Activated CD4-positive, alpha-beta memory T cell treated with anti-CD3 and anti-CD28 coated beads, Interleukin-2, amount 10 ng/mL, durations not matched to agents 7 days and 5 days (primary cell): ENCODE data around the gene SPSB4. TPM values are rescaled to one million over a fixed set of nuclear protein-coding genes. Genes with fewer than 3 reads are reported as not detected.

Experiments used
- CTCF ChIA-PET: fragments of 350-600 bp; sonication (Branson Sonifier 250); formaldehyde crosslinking; loops from one replicate; lab custom pipeline; 2021; ENCODE audit warnings: antibody characterized with exemption, inconsistent platforms; lab: Charles Lee
- POLR2A ChIA-PET: fragments of 350-600 bp; sonication (Branson Sonifier 250); formaldehyde crosslinking; loops from one replicate; lab custom pipeline; 2021; ENCODE audit warnings: antibody characterized with exemption; lab: Charles Lee
- DNase-seq: peaks from one replicate; pipeline ENCODE4 v3.0.0-alpha.2; 2020
- H3K27ac Mint-ChIP-seq: one replicate; pipeline ENCODE4 v1.8.0; 2021; ENCODE audit warnings: mild to moderate bottlenecking, mixed read lengths
- H3K27me3 Mint-ChIP-seq: one replicate; pipeline ENCODE4 v1.8.0; 2021; ENCODE audit warnings: mixed read lengths
- H3K36me3 Mint-ChIP-seq: one replicate; pipeline ENCODE4 v1.8.0; 2021; ENCODE audit warnings: low read depth, mixed read lengths
- H3K4me1 Mint-ChIP-seq: one replicate; pipeline ENCODE4 v1.8.0; 2021; ENCODE audit warnings: mixed read lengths
- H3K4me3 Mint-ChIP-seq: one replicate; pipeline ENCODE4 v1.8.0; 2021; ENCODE audit warnings: mild to moderate bottlenecking, mixed read lengths
- H3K9me3 Mint-ChIP-seq: one replicate; pipeline ENCODE4 v1.8.0; 2021; ENCODE audit warnings: mixed read lengths
- total RNA-seq, 2 experiments: library from RNA; stranded (reverse); gene quantifications; one replicate each; pipeline ENCODE4 v1.2.3, GENCODE V29; 2021

The SPSB4 gene
- total RNA-seq, 2 experiments from 2014 or later: not detected

DNA sequence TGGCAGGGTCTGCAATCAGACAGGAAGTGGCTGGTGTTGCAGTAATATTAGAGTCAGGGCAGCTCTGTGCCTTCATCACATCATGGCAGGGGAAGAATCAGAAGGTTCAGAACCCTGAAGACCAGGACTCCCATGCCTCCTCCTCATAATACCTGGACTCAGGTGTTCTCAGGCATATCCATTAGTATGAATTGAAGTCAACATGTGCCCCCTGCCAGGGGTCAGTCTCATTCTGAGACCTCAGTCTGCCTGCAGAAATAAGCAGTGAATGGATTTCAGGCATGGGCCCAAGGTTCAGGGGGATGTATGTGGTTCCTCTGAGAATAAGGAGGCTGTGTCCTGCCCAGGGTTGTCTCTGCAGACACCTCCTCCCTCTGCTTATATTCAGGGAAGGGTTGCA, 74.2 kb downstream of the SPSB4 start:
- no peak for DNase-seq
- Mint-ChIP-seq H3K36me3 (no peaks in the 10 kb centered on the region), H3K4me3 (no peak overlapping the region), H3K27ac (no peak overlapping the region), H3K27me3 (peaks cover 24% of the 10 kb centered on the region), H3K9me3 (no peaks in the 10 kb centered on the region), H3K4me1 (no peaks in the 10 kb centered on the region)
- ChIA-PET CTCF (no interaction called here), POLR2A (no interaction called here)

DNA sequence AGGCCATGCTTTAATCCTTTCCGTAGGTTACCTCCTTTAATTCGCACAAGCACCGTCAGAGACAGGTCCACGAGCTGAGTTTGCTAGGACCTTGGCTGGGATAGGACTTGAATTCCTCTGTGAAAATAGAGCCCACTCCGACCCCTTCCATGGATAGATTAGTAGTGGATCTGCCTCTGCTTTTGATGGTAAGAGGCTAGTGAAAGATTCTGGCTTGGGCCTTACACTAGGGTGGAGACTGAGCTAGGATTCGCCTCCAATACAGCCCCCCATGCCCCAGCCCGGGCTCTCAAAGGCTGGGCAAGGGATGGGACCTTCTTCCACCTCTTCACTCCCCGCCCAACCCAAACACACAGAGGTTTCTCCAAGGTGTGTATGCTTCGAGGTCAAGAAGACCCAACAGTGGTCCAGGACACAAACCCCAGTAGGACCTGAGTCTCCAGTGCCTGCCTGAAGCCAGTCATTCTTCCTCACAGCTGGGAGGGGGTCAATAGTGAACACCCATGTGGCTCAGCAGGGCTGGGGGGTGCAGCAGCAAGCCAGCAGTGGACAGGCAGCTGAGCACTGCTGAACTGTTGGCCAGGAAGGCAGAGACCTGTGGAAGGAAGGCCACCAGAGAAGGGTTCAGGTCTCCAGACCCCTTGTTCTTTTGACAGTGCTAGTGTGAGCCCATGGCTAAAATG, 75.7 kb downstream of the SPSB4 start:
- Mint-ChIP-seq H3K27me3 (peaks cover 24% of the 10 kb centered on the region), H3K27ac (no peak overlapping the region), H3K4me1 (no peaks in the 10 kb centered on the region), H3K9me3 (no peaks in the 10 kb centered on the region), H3K36me3 (no peaks in the 10 kb centered on the region), H3K4me3 (no peak overlapping the region)
- CTCF ChIA-PET: no interaction called here
- POLR2A ChIA-PET: no interaction called here
- DNase-seq: no peak

DNA sequence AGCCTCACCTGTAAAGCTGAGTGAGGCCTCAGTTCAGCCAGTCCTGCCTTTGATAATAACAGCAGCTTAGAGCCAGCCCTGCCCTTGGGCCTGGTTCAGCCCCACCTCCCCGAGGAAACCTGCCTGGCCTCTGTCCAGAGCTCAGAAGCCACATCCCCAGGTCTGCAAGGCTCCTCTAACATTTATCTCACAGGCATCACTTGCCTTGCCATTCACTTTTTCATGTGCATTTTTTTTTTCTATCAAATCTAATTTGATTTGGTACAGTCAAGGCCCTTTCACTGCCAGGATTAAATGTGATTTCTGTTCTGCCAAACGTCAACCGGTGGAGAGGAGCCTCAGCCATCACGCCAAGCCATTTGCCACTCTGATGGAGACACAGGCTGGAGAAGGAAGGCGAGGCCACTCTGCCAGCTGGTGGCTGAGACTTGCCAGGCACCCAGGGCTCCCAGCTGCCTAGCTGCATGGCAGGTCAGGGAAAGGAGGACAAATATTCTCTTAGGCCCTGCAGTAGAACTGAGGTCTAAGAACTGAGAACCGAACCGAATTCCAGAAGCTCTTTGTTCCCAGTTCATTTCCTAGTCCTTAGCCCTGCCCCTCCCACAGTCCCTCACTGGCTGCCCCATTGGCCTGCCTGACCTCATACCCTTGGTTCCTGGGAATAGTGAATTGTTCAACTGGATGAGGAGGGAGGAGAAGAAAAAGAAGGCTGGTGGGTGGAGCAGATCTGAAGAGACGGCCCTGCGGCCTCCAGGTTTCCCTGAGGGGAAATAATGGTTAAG, 76.4 kb downstream of the SPSB4 start:
- POLR2A ChIA-PET: no interaction called here
- no peak for DNase-seq
- CTCF ChIA-PET: no interaction called here
- Mint-ChIP-seq H3K27me3 (peaks cover 21% of the 10 kb centered on the region), H3K4me3 (no peak overlapping the region), H3K4me1 (no peaks in the 10 kb centered on the region), H3K36me3 (no peaks in the 10 kb centered on the region), H3K9me3 (no peaks in the 10 kb centered on the region), H3K27ac (no peak overlapping the region)

DNA sequence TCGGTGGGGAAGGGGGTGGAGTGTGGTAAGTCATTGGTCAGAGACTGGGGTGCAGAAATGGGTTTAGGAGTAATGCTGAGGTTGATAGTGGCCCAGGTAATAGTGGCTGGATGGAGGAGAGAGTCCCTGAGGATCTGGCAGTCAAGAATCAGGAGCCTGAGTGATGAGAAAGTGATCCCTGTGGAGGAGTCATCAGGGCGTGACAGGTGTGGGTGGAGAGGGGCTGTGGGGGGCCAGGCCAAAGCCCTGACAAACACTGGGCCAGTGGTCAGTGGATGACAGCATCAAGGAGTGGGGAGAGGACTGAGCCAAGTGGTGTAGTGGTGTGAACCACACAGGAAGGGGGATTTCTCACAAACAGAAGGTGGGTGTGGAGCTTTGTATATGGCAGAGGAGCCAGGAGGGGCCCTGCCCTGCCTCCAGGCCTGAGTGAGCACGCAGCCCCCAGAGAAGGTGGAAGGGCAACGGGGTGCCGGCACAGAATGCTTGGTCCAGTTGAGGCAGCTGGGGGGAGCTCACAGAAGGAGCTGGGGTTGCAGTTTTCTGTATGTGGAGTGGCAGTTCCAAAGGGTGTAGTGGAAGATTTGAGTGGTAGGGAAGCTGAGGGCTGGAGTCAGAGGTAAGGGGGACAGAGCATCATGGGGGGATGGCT, 77.1 kb downstream of the SPSB4 start:
- CTCF ChIA-PET: no interaction called here

DNA sequence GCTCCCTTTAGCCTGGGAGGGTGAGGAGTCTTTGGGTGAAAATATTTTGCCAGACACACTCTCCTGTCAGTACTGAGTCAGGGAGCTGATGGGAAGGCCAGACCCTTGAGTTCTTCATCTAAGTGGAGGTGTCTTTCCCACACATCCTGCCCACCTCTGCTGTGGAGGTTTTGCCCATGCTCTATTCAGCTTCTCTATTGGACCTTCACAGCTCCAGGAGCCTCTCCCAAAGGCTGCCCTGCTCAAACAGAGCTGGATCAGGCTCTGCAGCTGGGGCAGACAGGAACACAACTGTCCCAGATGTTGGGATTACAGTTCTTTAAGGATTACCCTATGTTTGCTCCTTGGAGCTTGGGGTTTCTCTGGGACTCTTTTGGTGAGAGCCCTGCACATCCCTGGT, 77.9 kb downstream of the SPSB4 start:
- DNase-seq: no peak
- no peaks in the 10 kb centered on the region for H3K36me3 Mint-ChIP-seq
- no peaks in the 10 kb centered on the region for H3K9me3 Mint-ChIP-seq
- CTCF ChIA-PET: no interaction called here
- H3K27me3 Mint-ChIP-seq: peaks cover 17% of the 10 kb centered on the region
- no peak overlapping the region for H3K27ac Mint-ChIP-seq
- no peaks in the 10 kb centered on the region for H3K4me1 Mint-ChIP-seq
- H3K4me3 Mint-ChIP-seq: no peak overlapping the region
- POLR2A ChIA-PET: no interaction called here

More for the DNA sequence above, 77.1 kb downstream of the SPSB4 start:
- H3K36me3 Mint-ChIP-seq: no peaks in the 10 kb centered on the region
- DNase-seq: no peak
- H3K27ac Mint-ChIP-seq: no peak overlapping the region
- H3K9me3 Mint-ChIP-seq: no peaks in the 10 kb centered on the region
- H3K4me1 Mint-ChIP-seq: no peaks in the 10 kb centered on the region
- no peak overlapping the region for H3K4me3 Mint-ChIP-seq
- POLR2A ChIA-PET: no interaction called here
- peaks cover 16% of the 10 kb centered on the region for H3K27me3 Mint-ChIP-seq

DNA sequence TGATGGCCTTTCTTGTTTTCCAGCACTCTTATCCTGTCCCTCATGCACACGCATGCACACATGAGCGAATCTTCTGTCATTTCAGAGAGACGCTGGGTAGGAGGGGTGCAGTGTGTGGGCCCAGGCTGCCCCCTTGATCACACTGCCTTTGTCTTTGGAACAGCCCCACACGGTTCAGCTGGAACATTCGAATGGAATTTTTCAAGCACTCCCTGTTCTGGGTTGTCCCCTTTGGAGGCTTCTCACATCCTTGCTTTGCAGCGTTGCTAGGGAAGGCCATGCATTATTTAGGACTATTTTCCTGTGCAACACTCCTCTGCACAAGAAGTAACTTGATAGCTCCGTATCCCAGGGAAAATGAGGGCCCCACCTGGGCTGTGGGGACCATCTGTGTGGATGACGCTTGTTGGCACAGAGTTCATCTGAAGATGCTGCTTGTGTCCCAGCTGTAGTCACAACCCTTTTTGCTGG, 78.4 kb downstream of the SPSB4 start:
- Mint-ChIP-seq H3K4me1 (no peaks in the 10 kb centered on the region), H3K27me3 (peaks cover 12% of the 10 kb centered on the region), H3K4me3 (no peak overlapping the region), H3K27ac (no peak overlapping the region), H3K9me3 (no peaks in the 10 kb centered on the region), H3K36me3 (no peaks in the 10 kb centered on the region)
- CTCF ChIA-PET: no interaction called here
- DNase-seq: no peak
- POLR2A ChIA-PET: no interaction called here

DNA sequence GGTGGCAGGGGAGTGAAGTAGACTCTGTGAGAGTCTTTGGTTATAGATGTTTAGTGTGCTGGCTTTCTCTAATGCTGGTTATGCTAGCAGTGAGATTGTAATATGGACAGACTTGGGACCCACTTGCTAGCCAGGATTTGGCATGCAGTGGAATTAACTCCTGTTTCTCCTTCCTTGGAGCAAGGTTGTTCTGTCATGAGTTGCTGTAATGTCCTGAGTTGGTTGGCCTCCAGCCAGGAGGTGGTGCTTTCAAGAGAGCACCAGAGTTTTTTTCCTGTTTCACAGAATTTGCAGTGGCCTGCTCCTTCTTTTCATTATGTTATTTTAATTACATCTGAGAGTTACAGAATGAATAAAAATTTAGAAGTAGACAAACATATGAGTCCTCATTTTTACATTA, 92.4 kb downstream of the SPSB4 start:
- H3K27ac Mint-ChIP-seq: no peak overlapping the region
- no peaks in the 10 kb centered on the region for H3K4me1 Mint-ChIP-seq
- no peak overlapping the region for H3K4me3 Mint-ChIP-seq
- H3K27me3 Mint-ChIP-seq: peaks cover 11% of the 10 kb centered on the region
- H3K9me3 Mint-ChIP-seq: peaks cover 10% of the 10 kb centered on the region
- ChIA-PET POLR2A (no interaction called here), CTCF (no interaction called here)
- DNase-seq: no peak
- no peaks in the 10 kb centered on the region for H3K36me3 Mint-ChIP-seq

DNA sequence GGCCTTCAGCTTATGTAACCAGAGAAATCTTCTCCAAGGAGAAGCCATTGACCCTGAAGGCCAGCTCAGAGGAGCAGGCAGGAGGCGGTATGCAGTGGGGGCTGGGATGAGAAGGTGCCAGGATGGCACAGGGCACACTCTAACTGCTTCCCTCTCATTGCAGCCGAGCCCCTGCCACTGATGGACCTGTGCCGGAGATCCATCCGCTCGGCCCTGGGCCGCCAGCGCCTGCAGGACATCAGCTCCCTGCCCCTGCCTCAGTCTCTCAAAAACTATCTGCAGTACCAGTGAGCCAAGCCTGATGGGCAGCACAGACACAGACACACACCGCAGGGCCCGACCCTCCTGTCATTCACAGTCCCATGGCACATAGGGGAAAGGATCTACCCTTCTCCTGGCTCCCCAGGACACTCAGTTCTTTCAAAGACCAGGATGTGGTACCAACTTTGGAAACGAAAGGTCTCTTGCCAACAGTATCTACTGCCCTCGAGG, 95.9 kb downstream of the SPSB4 start:
- peaks cover 10% of the 10 kb centered on the region for H3K27me3 Mint-ChIP-seq
- no peak overlapping the region for H3K4me3 Mint-ChIP-seq
- H3K36me3 Mint-ChIP-seq: no peaks in the 10 kb centered on the region
- POLR2A ChIA-PET: no interaction called here
- DNase-seq: no peak
- peaks cover 6% of the 10 kb centered on the region for H3K9me3 Mint-ChIP-seq
- CTCF ChIA-PET: no interaction called here
- no peaks in the 10 kb centered on the region for H3K4me1 Mint-ChIP-seq
- no peak overlapping the region for H3K27ac Mint-ChIP-seq

DNA sequence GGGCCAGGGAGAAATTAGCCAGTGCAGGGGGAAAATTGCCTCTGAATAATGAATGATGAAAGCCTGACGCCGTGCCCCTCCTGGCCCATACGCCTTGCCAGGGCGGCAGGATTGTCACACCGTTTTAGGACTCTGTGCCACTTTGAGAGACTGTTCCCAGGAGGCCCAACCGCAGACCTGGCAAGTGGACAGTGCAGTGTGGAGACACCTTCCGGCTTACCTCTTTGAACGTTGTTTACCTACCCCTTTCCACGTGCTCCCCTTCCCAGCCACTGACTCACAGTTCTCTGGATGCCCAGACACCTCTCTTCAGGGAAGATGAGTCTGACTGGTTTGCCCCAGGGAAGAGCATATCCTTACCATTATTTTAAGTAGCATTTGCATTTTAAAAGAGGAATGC, 96.5 kb downstream of the SPSB4 start:
- no peaks in the 10 kb centered on the region for H3K36me3 Mint-ChIP-seq
- POLR2A ChIA-PET: no interaction called here

DNA sequence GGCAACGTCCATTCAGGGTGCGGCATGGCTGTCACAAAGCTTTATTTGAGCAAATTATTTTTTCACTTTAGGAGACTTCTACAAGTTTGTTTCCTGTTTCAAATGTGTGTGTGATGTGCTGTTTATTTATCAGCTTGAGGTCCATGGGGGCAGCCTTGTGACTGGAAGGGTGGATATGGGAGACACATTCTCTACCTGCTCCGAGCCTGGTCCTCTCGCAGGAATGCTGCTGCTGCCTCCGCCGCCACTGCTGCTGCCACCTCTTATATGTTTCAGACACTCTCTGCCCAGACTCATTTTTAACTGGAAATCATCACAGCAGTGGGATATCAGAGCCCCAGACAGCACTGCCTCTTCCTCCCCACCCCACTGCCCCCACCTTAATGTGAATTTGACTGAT, 97.0 kb downstream of the SPSB4 start:
- POLR2A ChIA-PET: no interaction called here
- Mint-ChIP-seq H3K36me3 (no peaks in the 10 kb centered on the region), H3K9me3 (no peaks in the 10 kb centered on the region), H3K4me1 (no peaks in the 10 kb centered on the region), H3K27me3 (peaks cover 7% of the 10 kb centered on the region), H3K4me3 (no peak overlapping the region), H3K27ac (no peak overlapping the region)
- no peak for DNase-seq
- CTCF ChIA-PET: no interaction called here

More for the DNA sequence above, 96.5 kb downstream of the SPSB4 start:
- Mint-ChIP-seq H3K9me3 (peaks cover 2% of the 10 kb centered on the region), H3K4me3 (no peak overlapping the region), H3K27me3 (peaks cover 9% of the 10 kb centered on the region), H3K4me1 (no peaks in the 10 kb centered on the region), H3K27ac (no peak overlapping the region)
- DNase-seq: no peak
- CTCF ChIA-PET: no interaction called here

DNA sequence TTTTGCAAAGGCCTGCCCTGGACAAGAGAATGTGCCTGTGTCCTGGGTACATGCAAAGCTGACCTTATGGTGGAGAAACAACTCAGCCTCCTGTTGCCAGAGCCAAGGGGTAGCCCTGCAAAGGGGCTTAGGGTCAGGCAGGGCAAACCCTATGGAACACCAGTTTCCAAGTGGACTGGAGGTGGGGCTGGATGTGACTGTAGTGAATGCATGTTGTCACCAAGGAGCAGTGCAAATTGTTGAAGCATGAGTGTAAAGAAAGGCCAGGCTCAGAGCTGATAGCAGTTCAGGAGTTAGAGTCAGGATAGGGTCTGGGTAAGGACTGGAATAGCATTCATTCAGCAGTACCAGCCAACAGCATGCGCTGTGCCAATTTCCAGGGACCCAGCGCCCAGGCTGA, 97.6 kb downstream of the SPSB4 start:
- ChIA-PET CTCF (no interaction called here), POLR2A (no interaction called here)
- H3K4me3 Mint-ChIP-seq: no peak overlapping the region
- H3K27ac Mint-ChIP-seq: no peak overlapping the region
- H3K36me3 Mint-ChIP-seq: no peaks in the 10 kb centered on the region
- H3K9me3 Mint-ChIP-seq: no peaks in the 10 kb centered on the region
- no peak for DNase-seq
- H3K4me1 Mint-ChIP-seq: no peaks in the 10 kb centered on the region
- H3K27me3 Mint-ChIP-seq: peaks cover 5% of the 10 kb centered on the region

DNA sequence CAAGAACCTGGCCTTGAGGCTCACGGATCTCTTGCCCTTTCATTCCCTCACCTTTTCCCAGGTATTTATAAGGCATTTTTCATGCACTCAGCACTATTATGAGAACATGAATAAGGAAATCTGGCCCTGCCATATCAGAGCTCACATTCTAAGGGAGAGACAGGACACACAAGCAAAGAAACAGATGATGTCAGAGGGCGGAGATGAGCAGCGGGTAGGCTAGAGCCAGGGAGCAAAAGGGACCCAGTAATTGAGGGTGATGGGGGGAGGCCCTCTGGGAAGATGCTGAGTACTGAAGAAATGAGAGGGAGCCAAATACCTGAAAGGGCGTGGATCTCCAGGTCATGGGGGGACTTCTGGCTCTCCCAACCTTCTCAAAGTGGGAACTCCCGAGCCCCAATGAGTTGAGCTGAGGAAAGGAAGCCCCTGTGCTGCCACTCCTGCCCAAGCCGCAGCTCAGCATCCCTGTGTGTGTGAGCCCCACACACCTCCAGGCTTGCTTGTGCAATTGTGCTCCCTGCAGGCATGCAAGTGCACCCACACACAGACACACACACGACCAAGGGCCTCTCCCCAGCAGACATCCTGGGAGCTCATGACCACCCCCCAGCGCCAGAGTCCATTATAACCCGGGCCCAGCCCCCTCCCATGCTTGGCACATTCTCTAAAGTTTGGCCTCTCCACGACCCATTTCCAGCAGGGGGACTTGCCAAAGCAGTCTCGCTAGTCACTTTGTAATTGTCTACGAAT, 99.1 kb downstream of the SPSB4 start:
- Mint-ChIP-seq H3K27ac (no peak overlapping the region), H3K4me1 (no peaks in the 10 kb centered on the region), H3K4me3 (no peak overlapping the region), H3K9me3 (no peaks in the 10 kb centered on the region), H3K36me3 (no peaks in the 10 kb centered on the region), H3K27me3 (peaks cover 4% of the 10 kb centered on the region)
- no peak for DNase-seq
- ChIA-PET POLR2A (no interaction called here), CTCF (no interaction called here)

DNA sequence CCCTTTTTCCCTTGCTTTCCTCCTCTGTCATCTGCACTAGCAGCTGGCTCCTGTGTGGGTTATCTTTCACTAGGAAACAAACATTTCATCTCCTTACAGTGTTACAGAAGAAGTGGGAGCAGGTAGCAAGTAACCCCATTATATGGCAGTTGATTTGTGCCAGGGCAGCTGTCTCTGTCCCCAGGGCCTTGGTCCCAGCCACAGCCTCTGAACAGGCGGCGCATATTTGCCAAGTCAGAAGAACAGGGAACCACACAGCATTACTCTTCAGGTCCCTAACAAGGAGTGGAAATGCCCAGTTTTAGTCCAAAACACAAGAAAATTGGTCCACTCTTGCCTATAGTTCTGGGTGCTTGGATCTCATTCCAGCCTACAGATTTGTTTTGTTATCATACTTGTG, 99.8 kb downstream of the SPSB4 start:
- DNase-seq: no peak
- Mint-ChIP-seq H3K4me1 (no peaks in the 10 kb centered on the region), H3K27ac (no peak overlapping the region), H3K4me3 (no peak overlapping the region), H3K36me3 (no peaks in the 10 kb centered on the region), H3K9me3 (no peaks in the 10 kb centered on the region), H3K27me3 (peaks cover 4% of the 10 kb centered on the region)
- CTCF ChIA-PET: no interaction called here
- POLR2A ChIA-PET: no interaction called here
